ENCODE data around the gene CCDC91. TPM values are rescaled to one million over a fixed set of nuclear protein-coding genes. Genes with fewer than 3 reads are reported as not detected.
A peak's percentile ranks its signal among the peaks of the same experiment; 100 is the strongest.

Gene CCDC91
- total RNA-seq, 6 donors from 2014 or later, result 27.7 to 77.5 (median 30.2) TPM

- Histone ChIP-seq H3K4me1 (no peaks in the 10 kb centered on the region), H3K27me3 (no peaks in the 10 kb centered on the region), H3K36me3 (no peaks in the 10 kb centered on the region), H3K4me3 (no peak overlapping the region), H3K27ac (no peak overlapping the region), H3K9me3 (no peaks in the 10 kb centered on the region)
- no peak for TF ChIP-seq POLR2A (IDR thresholded peaks at IDR 0.05)
- no peak for TF ChIP-seq EP300 (IDR thresholded peaks at IDR 0.05)
- TF ChIP-seq POLR2AphosphoS5 (IDR thresholded peaks at IDR 0.05), result no peak
- no peak for TF ChIP-seq CTCF (IDR thresholded peaks at IDR 0.05)
- ATAC-seq (ENCODE audit: low FRiP score in 2 of 2) (no peak), DNase-seq (no peak)
- 83% methylated on average over 3 of the region's 3 CpGs for WGBS, 2 donors
Observed at GRCh38 chr12:28563286-28563685, 373.0 kb downstream of the CCDC91 start.

- H3K27me3 ChIP-seq, result no peaks in the 10 kb centered on the region
- H3K4me1 ChIP-seq, result no peaks in the 10 kb centered on the region
- no peak overlapping the region for H3K4me3 ChIP-seq
- no peaks in the 10 kb centered on the region for H3K9me3 ChIP-seq
- H3K27ac ChIP-seq, result no peak overlapping the region
- no peak for ATAC-seq (ENCODE audit: low FRiP score in 2 of 2)
- no peaks in the 10 kb centered on the region for H3K36me3 ChIP-seq
- TF ChIP-seq POLR2AphosphoS5 (IDR thresholded peaks at IDR 0.05) (no peak), EP300 (IDR thresholded peaks at IDR 0.05) (no peak), POLR2A (IDR thresholded peaks at IDR 0.05) (no peak)
- 79 to 82% methylated on average over 2 of the region's 2 CpGs for WGBS, 2 donors
- DNase-seq, result no peak
Observed at GRCh38 chr12:28563936-28564335, 373.7 kb downstream of the CCDC91 start.

GRCh38 chr12:28568118-28568517, 377.9 kb downstream of the CCDC91 start:
- Histone ChIP-seq H3K27ac (no peak overlapping the region), H3K4me1 (peaks cover 0 to 7% (median 3%) of the 10 kb centered on the region in 4 donors), H3K36me3 (no peaks in the 10 kb centered on the region), H3K9me3 (no peaks in the 10 kb centered on the region), H3K4me3 (no peak overlapping the region), H3K27me3 (no peaks in the 10 kb centered on the region)
- DNase-seq (no peak), ATAC-seq (ENCODE audit: low FRiP score in 2 of 2) (no peak)
- WGBS, 2 donors, result 82 to 83% methylated on average over 3 of the region's 3 CpGs
- TF ChIP-seq POLR2AphosphoS5 (IDR thresholded peaks at IDR 0.05) (no peak), EP300 (IDR thresholded peaks at IDR 0.05) (no peak), CTCF (IDR thresholded peaks at IDR 0.05) (no peak), POLR2A (IDR thresholded peaks at IDR 0.05) (no peak)

GRCh38 chr12:28568704-28569103, 378.4 kb downstream of the CCDC91 start:
- Histone ChIP-seq H3K4me3 (no peak overlapping the region), H3K36me3 (no peaks in the 10 kb centered on the region), H3K4me1 (peaks cover 0 to 7% (median 3%) of the 10 kb centered on the region in 4 donors), H3K27me3 (no peaks in the 10 kb centered on the region), H3K9me3 (no peaks in the 10 kb centered on the region), H3K27ac (no peak overlapping the region)
- 78 to 86% methylated on average over 6 of the region's 6 CpGs for WGBS, 2 donors
- no peak for ATAC-seq (ENCODE audit: low FRiP score in 2 of 2)
- TF ChIP-seq EP300 (IDR thresholded peaks at IDR 0.05) (no peak), CTCF (IDR thresholded peaks at IDR 0.05) (no peak), POLR2A (IDR thresholded peaks at IDR 0.05) (no peak)
- DNase-seq, result no peak

GRCh38 chr12:28569698-28570411, 379.6 kb downstream of the CCDC91 start:
- no peaks in the 10 kb centered on the region for H3K36me3 ChIP-seq
- DNase-seq (no peak), ATAC-seq (ENCODE audit: low FRiP score in 2 of 2) (peak in 1 of 2 donors; percentile 88)
- peak overlapping the region in 1 of 4 donors; percentile 46 for H3K27ac ChIP-seq
- TF ChIP-seq EP300 (IDR thresholded peaks at IDR 0.05) (no peak), POLR2A (IDR thresholded peaks at IDR 0.05) (no peak), CTCF (IDR thresholded peaks at IDR 0.05) (no peak), POLR2AphosphoS5 (IDR thresholded peaks at IDR 0.05) (no peak)
- no peak overlapping the region for H3K4me3 ChIP-seq
- no peaks in the 10 kb centered on the region for H3K27me3 ChIP-seq
- peaks cover 0 to 7% (median 3%) of the 10 kb centered on the region in 4 donors for H3K4me1 ChIP-seq
- no peaks in the 10 kb centered on the region for H3K9me3 ChIP-seq
- WGBS, 2 donors, result 37 to 56% methylated on average over 3 of the region's 3 CpGs
